GM12878 (cell line): ENCODE data around the gene GON4L.

Source experiments
- CTCF ChIP-seq, 3 experiments: IDR thresholded peaks in 2 of 3; conservative IDR thresholded peaks in 1 of 3; 2 replicates each; pipeline ENCODE4 v1.5.1; 2011; ENCODE audit warnings: low read depth in 3 of 3, low read length in 3 of 3, mild to moderate bottlenecking in 3 of 3, control low read depth in 2 of 3, moderate library complexity in 2 of 3, inconsistent platforms in 1 of 3, mixed read lengths in 1 of 3; ENCODE audit not compliant: control insufficient read depth in 2 of 3, insufficient read depth in 1 of 3; ENCODE audit errors: extremely low read depth in 1 of 3
- MLLT1 ChIP-seq: fragments of 450-650 bp; IDR thresholded peaks from 2 replicates; pipeline ENCODE4 v1.6.1; 2016; ENCODE audit warnings: mild to moderate bottlenecking
- MXI1 ChIP-seq: fragments of 150-350 bp; IDR thresholded peaks from 2 replicates; pipeline ENCODE4 v1.6.1; 2011; ENCODE audit warnings: low read depth, mild to moderate bottlenecking, inconsistent platforms, low read length, improper control_type of control experiment
- NFYB ChIP-seq: IDR thresholded peaks from 2 replicates; pipeline ENCODE4 v1.6.1; 2011; ENCODE audit warnings: low read depth, mild to moderate bottlenecking, low read length, improper control_type of control experiment, moderate library complexity; ENCODE audit not compliant: insufficient read depth
- POLR2A ChIP-seq: IDR thresholded peaks from 2 replicates; pipeline ENCODE4 v1.6.1; 2011; ENCODE audit warnings: low read depth, mild to moderate bottlenecking, low read length
- REST ChIP-seq: IDR thresholded peaks from 2 replicates; pipeline ENCODE4 v1.6.1; 2012; ENCODE audit warnings: mild to moderate bottlenecking, low read depth, low read length
- SIN3A ChIP-seq: IDR thresholded peaks from 2 replicates; pipeline ENCODE4 v1.6.1; 2012; ENCODE audit warnings: low read depth, low read length, improper control_type of control experiment
- SIX5 ChIP-seq: IDR thresholded peaks from 2 replicates; pipeline ENCODE4 v1.6.1; 2011; ENCODE audit warnings: mild to moderate bottlenecking, low read depth, low read length, moderate library complexity; ENCODE audit not compliant: severe bottlenecking
- TAF1 ChIP-seq: IDR thresholded peaks from 2 replicates; pipeline ENCODE4 v1.6.1; 2011; ENCODE audit warnings: mild to moderate bottlenecking, low read depth, low read length, borderline replicate concordance

GRCh38 chr1:155884982-155885381 is 28.0 kb upstream of the GON4L start:
- no peak for TF ChIP-seq CTCF (IDR thresholded peaks at IDR 0.05 in 2 of 3, conservative IDR thresholded peaks at IDR 0.05 in 1 of 3; ENCODE audit: control insufficient read depth in 2 of 3, extremely low read depth in 1 of 3, insufficient read depth in 1 of 3, low read depth in 3 of 3, low read length in 3 of 3)
- no peak for TF ChIP-seq POLR2A
- no peak for TF ChIP-seq NFYB
- TF ChIP-seq SIX5 = no peak
- no peak for TF ChIP-seq MXI1
- no peak for TF ChIP-seq TAF1
- TF ChIP-seq SIN3A = no peak
- TF ChIP-seq MLLT1 = no peak
- no peak for TF ChIP-seq REST
